Gastrocnemius medialis (tissue), 4 donors: Measurements from ENCODE around the gene RTP5. TPM values are rescaled to one million over a fixed set of nuclear protein-coding genes. Genes with fewer than 3 reads are reported as not detected.

ENCODE experiments used
- ATAC-seq, 2 donors: fragments of 150-250 bp; one replicate each; pipeline ENCODE4 v1.9.1; 2016
- DNase-seq, 2 donors: peaks; one replicate each; pipeline ENCODE4 v3.0.0-alpha.2; 2019
- H3K27ac ChIP-seq, 4 donors: fragments of 200-600 bp; sonication (generic); 1 replicate in 1 of 4; 2 replicates in 3 of 4; pipeline ENCODE4 v1.5.1; 2016 to 2018; ENCODE audit warnings: mild to moderate bottlenecking in 2 of 4, moderate library complexity in 1 of 4
- H3K27me3 ChIP-seq, 3 donors: fragments of 200-600 bp; sonication (generic) in 2 of 3; 1 replicate in 1 of 3; 2 replicates in 2 of 3; pipeline versions ENCODE4 v1.5.1 to v1.6.0; 2016 to 2019; ENCODE audit warnings: mild to moderate bottlenecking in 1 of 3, moderate library complexity in 1 of 3
- H3K36me3 ChIP-seq, 2 donors: fragments of 200-600 bp; sonication (generic) in 1 of 2; one replicate each; pipeline ENCODE4 v1.5.1; 2017 to 2018
- H3K4me1 ChIP-seq, 2 donors: fragments of 200-600 bp; sonication (generic) in 1 of 2; one replicate each; pipeline ENCODE4 v1.5.1; 2016 to 2017; ENCODE audit warnings: mild to moderate bottlenecking in 2 of 2
- H3K4me3 ChIP-seq, 4 donors: fragments of 200-600 bp; sonication (generic) in 3 of 4; 1 replicate in 1 of 4; 2 replicates in 3 of 4; pipeline ENCODE4 v1.5.1; 2016 to 2019; ENCODE audit warnings: mild to moderate bottlenecking in 2 of 4
- H3K9me3 ChIP-seq, 3 donors: fragments of 200-600 bp; sonication (generic) in 2 of 3; 1 replicate in 1 of 3; 2 replicates in 2 of 3; pipeline ENCODE4 v1.5.1; 2016 to 2019
- CTCF ChIP-seq, 5 experiments: fragments of 450-650 bp in 3 of 5; fragments of 200-600 bp in 2 of 5; sonication (generic) in 2 of 5; IDR thresholded peaks in 4 of 5; conservative IDR thresholded peaks in 1 of 5; 1 replicate in 4 of 5; 2 replicates in 1 of 5; pipeline ENCODE4 v1.5.1; 2016 to 2019; ENCODE audit warnings: antibody characterized with exemption in 5 of 5, mild to moderate bottlenecking in 3 of 5, moderate library complexity in 3 of 5
- POLR2A ChIP-seq, 2 donors: fragments of 450-650 bp; IDR thresholded peaks; one replicate each; pipeline ENCODE4 v1.6.1; 2017; ENCODE audit warnings: antibody characterized with exemption in 2 of 2, mild to moderate bottlenecking in 2 of 2, moderate library complexity in 2 of 2
- in situ Hi-C, 4 donors: fragments of 200-750 bp; cut with MboI; loops; one replicate each; pipeline versions ENCODE4 v1.15.0 to v1.8.0; 2017; ENCODE audit warnings: low sequenced_read_pairs in 4 of 4
- intact Hi-C: fragments of 100-400 bp; cut with DNase I; formaldehyde crosslinking; loops from one replicate; pipeline ENCODE4 v1.15.1; 2023; ENCODE audit warnings: low total_unique reads
- total RNA-seq, 4 donors: library from RNA; depleted of rRNA; stranded (reverse); fragments of >200 nt; gene quantifications; one replicate each; pipeline versions ENCODE4 v1.1.0 to v1.2.3, GENCODE V29; 2016

Gene RTP5
- total RNA-seq, 4 donors from 2014 or later = not detected

- Histone ChIP-seq H3K27ac (no peak overlapping the region), H3K27me3 (no peaks in the 10 kb centered on the region), H3K9me3 (no peaks in the 10 kb centered on the region), H3K36me3 (no peaks in the 10 kb centered on the region), H3K4me3 (no peak overlapping the region), H3K4me1 (peaks cover 13 to 17% of the 10 kb centered on the region in 2 donors)
- intact Hi-C loops (no loop called here), in situ Hi-C loops (no loop called here)
- TF ChIP-seq POLR2A (IDR thresholded peaks at IDR 0.05) (no peak), CTCF (IDR thresholded peaks at IDR 0.05 in 4 of 5, conservative IDR thresholded peaks at IDR 0.05 in 1 of 5) (no peak)
- DNase-seq (peak in 1 of 2 donors; percentile 8), ATAC-seq (no peak)
Measured at GRCh38 chr2:241855888-241856422, 13.6 kb upstream of the RTP5 start.

- peak in 1 of 2 donors; percentile 6 for DNase-seq
- H3K27ac ChIP-seq = no peak overlapping the region
- no peaks in the 10 kb centered on the region for H3K9me3 ChIP-seq
- H3K4me3 ChIP-seq = no peak overlapping the region
- peaks cover 2 to 3% (median 3%) of the 10 kb centered on the region in 3 donors for H3K27me3 ChIP-seq
- H3K4me1 ChIP-seq = peaks cover 13 to 17% of the 10 kb centered on the region in 2 donors
- in situ Hi-C loops = no loop called here
- TF ChIP-seq CTCF (IDR thresholded peaks at IDR 0.05 in 4 of 5, conservative IDR thresholded peaks at IDR 0.05 in 1 of 5) (no peak), POLR2A (IDR thresholded peaks at IDR 0.05) (no peak)
- ATAC-seq = no peak
- intact Hi-C loops = no loop called here
- H3K36me3 ChIP-seq = no peaks in the 10 kb centered on the region
Measured at GRCh38 chr2:241857041-241857541, 12.4 kb upstream of the RTP5 start.

- H3K27ac ChIP-seq = no peak overlapping the region
- ATAC-seq = no peak
- no peaks in the 10 kb centered on the region for H3K9me3 ChIP-seq
- no peak for TF ChIP-seq CTCF (IDR thresholded peaks at IDR 0.05 in 4 of 5, conservative IDR thresholded peaks at IDR 0.05 in 1 of 5)
- no peak for TF ChIP-seq POLR2A (IDR thresholded peaks at IDR 0.05)
- in situ Hi-C loops = no loop called here
- H3K4me1 ChIP-seq = peaks cover 13 to 17% of the 10 kb centered on the region in 2 donors
- no peaks in the 10 kb centered on the region for H3K36me3 ChIP-seq
- peak in 1 of 2 donors; percentile 9 for DNase-seq
- intact Hi-C loops = no loop called here
- H3K4me3 ChIP-seq = no peak overlapping the region
- peaks cover 6 to 9% (median 9%) of the 10 kb centered on the region in 3 donors for H3K27me3 ChIP-seq
Measured at GRCh38 chr2:241857572-241858121, 11.9 kb upstream of the RTP5 start.

- H3K4me1 ChIP-seq = peaks cover 13 to 17% of the 10 kb centered on the region in 2 donors
- peak within 1 kb of the TSS; percentile 43 to 79 (median 72) for H3K27ac ChIP-seq
- H3K27me3 ChIP-seq = peaks cover 12 to 16% (median 14%) of the 10 kb centered on the region in 3 donors
- no peaks in the 10 kb centered on the region for H3K9me3 ChIP-seq
- intact Hi-C loops = no loop called here
- peak in 1 of 2 donors; percentile 23 for DNase-seq
- no peaks in the 10 kb centered on the region for H3K36me3 ChIP-seq
- peak within 1 kb of the TSS; percentile 18 to 43 (median 32) for H3K4me3 ChIP-seq
- TF ChIP-seq CTCF (IDR thresholded peaks at IDR 0.05 in 4 of 5, conservative IDR thresholded peaks at IDR 0.05 in 1 of 5) (no peak), POLR2A (IDR thresholded peaks at IDR 0.05) (no peak)
- no peak for ATAC-seq
- in situ Hi-C loops = no loop called here
Measured at GRCh38 chr2:241858206-241859016, 11.1 kb upstream of the RTP5 start, which contains the start of gene PDCD1. Gene PDCD1, minus strand, starts transcription at chr2:241858894. Its CDS starts 56 bp downstream, at chr2:241858838.
